GM19452 (cell line): Measurements from ENCODE around the gene FOXF1.

ENCODE experiments used
- ATAC-seq: cut with Tn5 transposase; IDR thresholded peaks from one replicate; pipeline ENCODE4 v1.9.1; 2021; ENCODE audit not compliant: unreplicated experiment

FOXF1 gene

DNA sequence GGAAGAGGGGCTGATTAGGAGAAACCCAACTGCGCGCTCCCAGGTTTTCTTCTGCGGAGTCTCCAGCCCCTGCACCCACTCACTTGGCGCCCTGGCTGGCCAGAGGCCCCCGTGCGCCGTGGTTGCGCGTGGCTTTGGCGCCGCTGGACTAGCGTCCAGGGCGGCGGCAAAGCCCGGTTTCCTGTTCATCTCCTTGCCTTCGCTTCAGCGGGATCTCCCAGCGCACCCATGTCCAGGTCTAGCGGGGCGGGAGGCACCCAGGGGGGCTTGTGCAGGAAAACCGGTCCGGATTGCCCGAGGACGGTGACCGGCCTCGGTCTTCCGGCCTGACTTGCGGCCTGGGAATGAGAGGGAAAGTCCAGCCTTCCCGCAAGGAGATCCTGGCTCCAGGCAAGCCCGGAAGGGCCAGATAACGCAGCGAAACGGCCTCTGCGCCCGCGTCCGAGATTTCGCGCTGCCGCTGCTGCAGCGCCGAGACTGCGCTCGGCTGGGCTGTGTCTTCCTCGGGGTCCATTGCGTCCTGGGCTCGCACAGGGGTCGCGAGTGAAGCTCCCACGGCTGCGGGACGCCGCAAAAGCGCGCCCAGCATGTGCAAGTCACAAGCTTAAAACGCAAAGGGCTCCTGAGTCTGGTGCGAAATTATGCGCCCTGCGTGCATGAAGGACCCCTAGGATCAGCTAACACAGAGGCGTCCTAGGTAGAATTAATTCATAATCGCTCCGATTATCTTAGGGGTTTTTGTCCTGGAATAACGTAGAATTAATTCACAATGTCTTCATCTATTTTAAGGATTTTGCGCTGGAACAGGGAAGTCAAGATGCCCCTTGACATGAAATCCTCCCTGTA is 5.7 kb downstream of the FOXF1 start:
- no peak for ATAC-seq

GRCh38 chr16:86516623-86517003 is 6.3 kb downstream of the FOXF1 start:
- no peak for ATAC-seq

- ATAC-seq = no peak
Measured at GRCh38 chr16:86517033-86517432, 6.7 kb downstream of the FOXF1 start.

- ATAC-seq = no peak
Measured at GRCh38 chr16:86517652-86518258, 7.4 kb downstream of the FOXF1 start.

DNA sequence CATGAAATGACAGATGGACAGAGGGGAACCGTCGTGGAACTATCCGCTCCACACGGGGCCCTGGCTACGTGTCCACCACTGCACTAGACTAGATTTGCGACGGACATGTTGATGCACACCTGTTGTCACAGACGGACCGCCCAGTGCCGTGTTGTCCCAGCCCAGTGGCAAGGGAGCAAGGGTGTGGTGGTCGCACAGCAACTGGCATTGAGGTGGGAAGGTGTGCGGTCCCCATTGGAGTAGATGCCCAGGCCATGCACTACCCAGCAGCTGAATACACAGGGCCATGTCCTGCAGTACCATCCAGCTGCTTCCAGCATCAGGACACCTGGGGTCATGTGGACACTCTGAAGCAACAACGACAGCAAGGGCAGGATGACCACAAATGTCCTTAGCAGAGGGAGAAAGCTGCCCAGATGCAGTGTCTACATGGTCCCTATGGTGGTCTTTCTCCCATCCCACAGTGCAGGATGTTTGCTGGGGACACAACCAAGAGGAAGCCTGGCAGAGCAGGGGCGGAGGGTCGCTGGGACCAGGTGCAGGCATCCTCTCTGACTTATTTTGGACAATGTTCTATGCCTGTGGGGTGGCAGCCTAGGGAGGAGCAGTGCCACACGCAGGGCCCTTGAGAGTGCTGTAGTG is 8.8 kb downstream of the FOXF1 start:
- no peak for ATAC-seq

DNA sequence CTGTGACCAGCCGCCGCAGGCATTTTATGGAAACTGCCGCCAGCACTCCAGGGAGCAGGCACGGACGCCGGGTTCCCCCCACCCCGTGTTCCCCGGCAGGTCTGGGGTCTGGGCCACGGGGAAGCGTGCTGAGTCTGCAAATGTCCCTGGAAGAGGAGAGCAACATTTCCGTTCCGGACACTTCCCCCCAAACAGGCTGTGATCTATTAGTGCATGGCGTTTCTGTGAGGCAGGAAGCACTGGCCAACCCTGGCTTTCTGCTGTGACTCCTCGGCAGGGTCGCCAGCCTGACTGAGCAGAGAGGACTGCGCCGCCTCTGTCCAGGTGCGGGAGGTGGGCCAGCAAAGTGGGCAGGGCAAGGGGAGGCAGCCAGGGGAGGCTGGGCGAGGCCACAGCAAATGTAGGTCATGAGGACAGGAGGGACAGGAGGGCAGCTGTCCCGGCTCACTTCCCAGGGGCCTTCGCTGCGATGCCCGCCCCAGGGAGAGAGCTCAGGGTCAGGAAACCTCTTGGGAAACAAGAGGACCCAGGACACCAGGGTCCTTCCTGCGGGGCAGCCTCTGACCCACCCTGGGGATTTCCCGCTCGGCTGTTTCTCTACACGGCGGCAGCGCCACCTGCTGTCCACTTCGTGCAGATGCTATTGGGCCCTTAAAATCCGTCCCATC is 9.5 kb downstream of the FOXF1 start:
- ATAC-seq = no peak

DNA sequence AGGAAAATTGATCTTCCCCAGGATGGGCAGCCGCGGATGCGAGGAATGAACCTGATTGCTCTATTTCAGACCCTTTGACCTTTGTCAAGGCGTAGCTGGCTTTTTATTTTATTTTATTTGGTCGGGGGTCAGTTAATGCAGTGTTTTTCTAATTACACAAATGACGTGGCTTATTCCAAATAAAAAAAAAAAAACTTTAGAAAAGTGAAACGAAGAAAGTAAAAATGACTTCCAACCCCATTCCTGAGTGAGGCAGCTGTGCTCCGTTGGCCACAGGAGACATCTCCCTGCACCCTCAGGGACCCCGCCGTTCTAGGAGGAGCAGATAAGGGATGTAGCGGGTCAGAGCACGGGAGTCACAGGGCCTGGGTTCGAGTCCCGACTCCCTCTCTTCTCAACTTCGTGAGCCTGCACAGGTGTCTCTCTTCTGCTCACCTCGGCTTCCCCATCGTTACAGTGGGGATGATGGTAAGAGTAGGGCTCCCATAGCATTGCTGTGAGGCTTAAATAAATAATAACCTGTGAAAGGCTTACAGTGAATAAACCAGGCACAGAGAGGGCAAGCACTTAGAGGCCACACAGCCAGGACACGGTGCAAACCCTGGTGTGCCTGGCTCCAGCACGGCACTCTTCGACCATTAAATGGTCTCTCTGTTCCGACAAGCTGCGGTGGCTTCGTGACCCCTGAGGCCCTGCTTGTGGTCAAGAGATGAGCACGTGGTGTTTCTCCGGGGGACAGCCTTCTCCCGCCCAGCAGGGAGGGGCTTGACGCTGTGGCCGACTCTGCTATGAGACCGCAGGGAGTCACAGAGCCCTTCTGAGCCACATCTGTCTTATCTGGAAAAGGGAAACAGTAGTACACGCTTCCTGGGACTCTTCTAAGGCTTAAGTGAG is 10.2 kb downstream of the FOXF1 start:
- no peak for ATAC-seq

- no peak for ATAC-seq
Measured at GRCh38 chr16:86521236-86522197, 11.2 kb downstream of the FOXF1 start.

GRCh38 chr16:86522634-86523033 is 12.3 kb downstream of the FOXF1 start:
- ATAC-seq = no peak

GRCh38 chr16:86523166-86523740 is 12.9 kb downstream of the FOXF1 start:
- no peak for ATAC-seq

- no peak for ATAC-seq
Measured at GRCh38 chr16:86524029-86524428, 13.7 kb downstream of the FOXF1 start.

GRCh38 chr16:86525696-86526095 is 15.4 kb downstream of the FOXF1 start:
- no peak for ATAC-seq

DNA sequence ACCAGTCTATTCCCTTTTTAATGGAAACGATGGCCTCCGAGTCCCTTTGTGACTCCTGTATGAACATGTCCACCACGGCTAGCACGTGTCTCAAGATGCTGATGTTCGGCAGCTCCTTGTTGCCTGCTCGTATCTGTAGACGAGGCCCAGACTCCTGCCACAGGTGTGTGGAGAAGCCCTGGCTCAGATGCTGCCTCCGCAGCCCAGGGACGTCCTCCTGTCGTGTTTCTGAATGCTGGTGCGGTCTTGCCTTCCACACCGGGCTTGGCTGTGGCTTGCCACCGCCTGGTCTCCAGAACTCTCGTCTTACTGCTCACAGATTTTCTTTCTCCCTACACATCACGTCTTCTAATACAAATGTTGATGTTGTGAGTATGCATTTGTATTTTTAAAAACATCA is 17.0 kb downstream of the FOXF1 start:
- ATAC-seq = no peak

DNA sequence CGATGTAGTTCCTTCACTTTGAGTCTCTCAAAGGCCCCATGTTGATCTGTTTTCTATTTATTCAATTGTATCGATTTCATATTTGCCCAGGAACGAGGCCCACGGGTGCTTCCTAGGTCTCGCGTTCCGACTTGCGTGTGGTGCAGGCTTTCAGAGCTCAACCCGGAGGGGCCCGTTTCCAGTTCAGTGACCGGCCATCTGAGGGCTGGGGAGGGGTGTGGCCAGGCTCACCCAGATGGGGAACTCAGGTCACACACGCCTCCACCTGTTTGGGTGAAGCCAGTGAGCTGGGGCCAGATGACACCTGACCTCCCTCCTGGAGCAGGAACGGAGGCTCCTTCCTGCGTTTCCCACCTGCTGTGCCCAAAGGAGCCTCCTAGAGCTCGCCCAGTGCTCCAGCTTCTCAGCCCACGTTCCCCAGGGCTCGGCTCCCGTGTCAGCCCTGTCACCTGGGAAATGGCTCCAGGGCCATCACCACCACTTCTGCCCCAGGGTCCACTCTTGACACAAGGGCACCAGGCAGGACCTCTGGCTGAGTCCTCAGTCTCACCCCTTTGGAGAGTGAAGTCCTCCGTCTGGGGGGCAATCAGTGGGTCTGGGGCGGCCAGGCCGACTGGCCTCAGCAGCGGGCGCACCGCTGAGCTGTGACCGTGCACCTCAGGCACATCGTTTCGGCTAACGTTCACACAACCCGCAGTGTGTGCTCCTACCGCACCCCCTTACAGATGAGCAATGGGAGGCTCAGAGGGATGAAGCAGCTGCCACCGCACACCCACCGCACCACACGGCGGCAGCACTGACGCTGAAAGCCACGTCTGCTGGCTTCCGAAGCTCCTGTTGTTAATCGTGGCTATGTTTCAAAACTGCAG is 18.0 kb downstream of the FOXF1 start:
- ATAC-seq = no peak

DNA sequence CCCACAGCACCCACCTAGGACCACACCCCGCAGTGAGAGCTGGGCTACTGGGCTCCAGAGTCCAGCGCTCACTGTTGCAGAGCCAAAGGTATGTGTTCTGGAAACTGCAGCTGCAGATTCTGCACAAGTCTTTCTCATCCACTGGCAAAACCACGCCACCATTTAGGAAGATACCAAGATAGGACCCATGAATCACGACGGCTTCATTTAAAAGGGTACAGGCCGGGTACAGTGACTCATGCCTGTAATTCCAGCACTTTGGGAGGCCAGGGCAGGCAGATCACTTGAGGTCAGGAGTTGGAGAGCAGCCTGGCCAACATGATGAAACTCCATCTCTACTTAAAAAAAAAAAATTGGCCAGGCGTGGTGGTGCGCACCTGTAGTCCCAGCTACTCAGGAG is 18.8 kb downstream of the FOXF1 start:
- no peak for ATAC-seq

DNA sequence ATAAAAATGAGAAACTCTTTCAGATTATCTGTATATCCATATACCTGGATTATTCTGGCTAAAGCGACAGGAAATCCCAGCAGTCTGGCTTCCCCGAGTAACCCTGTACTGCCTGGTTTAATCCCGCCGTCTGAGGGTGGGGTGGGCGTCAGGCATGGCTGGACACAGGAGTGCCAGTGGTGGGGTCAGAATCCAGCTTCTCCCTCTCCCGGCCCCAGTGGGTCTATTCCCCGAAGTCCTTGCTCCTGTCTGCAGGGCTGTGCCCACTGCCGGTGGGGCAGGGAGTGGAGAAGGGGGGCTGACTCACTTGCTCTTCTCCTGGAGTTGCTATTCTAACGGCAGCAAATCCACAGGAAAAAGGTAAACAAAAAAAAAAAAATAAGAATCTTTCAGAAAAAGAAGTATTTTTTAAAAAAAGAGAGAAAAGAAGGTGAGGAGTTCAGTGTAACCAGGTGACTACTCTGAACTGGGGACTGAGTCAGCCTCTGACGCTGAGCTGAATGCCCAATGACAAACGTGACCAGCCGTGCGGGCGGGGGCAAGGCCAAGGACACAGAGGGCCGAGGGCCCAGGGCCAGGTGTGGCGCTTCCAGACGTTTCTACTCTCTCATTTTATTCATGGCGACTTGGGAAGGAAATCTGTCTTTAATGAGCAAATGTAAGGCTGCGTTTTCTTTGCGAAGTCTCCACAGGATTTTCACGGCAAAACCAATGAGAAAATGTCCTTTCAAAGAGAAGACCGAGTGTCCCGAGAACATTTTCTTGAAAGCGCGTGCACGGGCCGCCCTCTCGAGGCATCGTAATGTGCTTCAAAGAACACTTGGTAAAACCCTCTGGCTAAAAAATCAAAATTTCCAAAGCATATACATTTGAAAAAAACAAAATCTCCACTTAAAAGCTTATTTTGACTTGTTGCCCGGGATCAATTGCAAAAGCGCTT is 20.2 kb downstream of the FOXF1 start:
- ATAC-seq = no peak

- no peak for ATAC-seq
Measured at GRCh38 chr16:86531191-86531545, 20.8 kb downstream of the FOXF1 start.
